Measurements from ENCODE around the gene BZW2. TPM values are rescaled to one million over a fixed set of nuclear protein-coding genes. Genes with fewer than 3 reads are reported as not detected.

The BZW2 gene
- total and polyA plus RNA-seq, 2 of the 13 experiments (the other 11 are each of a cell fraction or from before 2014, with no cell fraction given): 21.8 to 95.2 TPM

- no peak for TF ChIP-seq ZNF556 (CRISPR knock-in tag; IDR thresholded peaks at IDR 0.05; ENCODE audit: borderline replicate concordance)
- TF ChIP-seq PRDM10 (CRISPR knock-in tag; IDR thresholded peaks at IDR 0.05; ENCODE audit: low read depth): peak; percentile 86
- TF ChIP-seq ZNF224 (CRISPR knock-in tag; IDR thresholded peaks at IDR 0.05): no peak
- no peak for TF ChIP-seq ZHX1 (CRISPR knock-in tag; IDR thresholded peaks at IDR 0.05; ENCODE audit: low read depth)
- 0 out of 2 replicates have a peak, but pooled peaks have one; percentile 23 for TF ChIP-seq ZMYM4 (CRISPR knock-in tag; IDR thresholded peaks at IDR 0.05)
- no peak for TF ChIP-seq TP53 (CRISPR knock-in tag; conservative IDR thresholded peaks at IDR 0.05)
- no peak for TF ChIP-seq TAF1 (CRISPR knock-in tag; IDR thresholded peaks at IDR 0.05)
- peak; percentile 56 for TF ChIP-seq POGZ (CRISPR knock-in tag; IDR thresholded peaks at IDR 0.05)
- TF ChIP-seq PHF8 (CRISPR knock-in tag; IDR thresholded peaks at IDR 0.05): no peak
- TF ChIP-seq ARID5B (CRISPR knock-in tag; IDR thresholded peaks at IDR 0.05): peak; percentile 35; the same call in 1 of the 2 replicates
- TF ChIP-seq NR2F1 (CRISPR knock-in tag; IDR thresholded peaks at IDR 0.05): 0 out of 4 replicates have a peak, but pooled peaks of 1 of the 2 experiments have one; percentile 25
- TF ChIP-seq ZNF331 (CRISPR knock-in tag; IDR thresholded peaks at IDR 0.05): 0 out of 2 replicates have a peak, but pooled peaks have one; percentile 16
- no peak for TF ChIP-seq BCLAF1 (IDR thresholded peaks at IDR 0.05)
Measured at GRCh38 chr7:16648551-16648950, 2.6 kb downstream of the BZW2 start (continued).
